Measurements from ENCODE around the gene WWOX.

Gene WWOX

GRCh38 chr16:78792952-78793351, 693.5 kb downstream of the WWOX start:
- DNase-seq (ENCODE audit: insufficient read length, low spot score) = no peak
- FAIRE-seq = no peak
- TF ChIP-seq CTCF (IDR thresholded peaks at IDR 0.05; ENCODE audit: insufficient read depth, missing control alignments) = no peak

- no peak for TF ChIP-seq CTCF (IDR thresholded peaks at IDR 0.05; ENCODE audit: insufficient read depth, missing control alignments)
- no peak for FAIRE-seq
- DNase-seq (ENCODE audit: insufficient read length, low spot score) = no peak
These were observed 695.3 kb downstream of the WWOX start for GRCh38 chr16:78794581-78795250.

GRCh38 chr16:78795433-78795832, 696.0 kb downstream of the WWOX start:
- FAIRE-seq (no peak), DNase-seq (ENCODE audit: insufficient read length, low spot score) (no peak)
- no peak for TF ChIP-seq CTCF (IDR thresholded peaks at IDR 0.05; ENCODE audit: insufficient read depth, missing control alignments)

GRCh38 chr16:78796221-78796866, 696.9 kb downstream of the WWOX start:
- TF ChIP-seq CTCF (IDR thresholded peaks at IDR 0.05; ENCODE audit: insufficient read depth, missing control alignments) = no peak
- no peak for FAIRE-seq
- DNase-seq (ENCODE audit: insufficient read length, low spot score) = no peak

GRCh38 chr16:78799429-78799828, 700.0 kb downstream of the WWOX start:
- no peak for TF ChIP-seq CTCF (IDR thresholded peaks at IDR 0.05; ENCODE audit: insufficient read depth, missing control alignments)
- FAIRE-seq (no peak), DNase-seq (ENCODE audit: insufficient read length, low spot score) (no peak)

GRCh38 chr16:78800523-78800922, 701.1 kb downstream of the WWOX start:
- TF ChIP-seq CTCF (IDR thresholded peaks at IDR 0.05; ENCODE audit: insufficient read depth, missing control alignments) = no peak
- FAIRE-seq (no peak), DNase-seq (ENCODE audit: insufficient read length, low spot score) (no peak)

GRCh38 chr16:78804058-78804735, 704.7 kb downstream of the WWOX start:
- TF ChIP-seq CTCF (IDR thresholded peaks at IDR 0.05; ENCODE audit: insufficient read depth, missing control alignments) = no peak
- FAIRE-seq (no peak), DNase-seq (ENCODE audit: insufficient read length, low spot score) (no peak)
